SHP77 (cell line): ENCODE results near the gene WWC2.
"Not testable (repeated sequence)": the region's sequence is repeated elsewhere in the genome, so short reads cannot be mapped to it uniquely, and the experiment has no call there.

Experiments used
- DNase-seq, 2 experiments: peaks; one replicate each; lab custom pipeline; 2025; lab: John Stamatoyannopoulos, UW

Gene WWC2

GRCh38 chr4:183299464-183299863 lies 200.4 kb downstream of the WWC2 start:
- DNase-seq, result no peak

GRCh38 chr4:183300070-183300469 lies 201.0 kb downstream of the WWC2 start:
- DNase-seq, result no peak

GRCh38 chr4:183300655-183301054 lies 201.6 kb downstream of the WWC2 start:
- DNase-seq, result no peak

- no peak for DNase-seq
These were observed 204.2 kb downstream of the WWC2 start for GRCh38 chr4:183303301-183303700.

GRCh38 chr4:183304067-183304466 lies 205.0 kb downstream of the WWC2 start:
- DNase-seq, result no peak

GRCh38 chr4:183304538-183304937 lies 205.5 kb downstream of the WWC2 start:
- DNase-seq, result no peak

GRCh38 chr4:183306811-183307210 lies 207.8 kb downstream of the WWC2 start:
- no peak for DNase-seq

- no peak for DNase-seq
These were observed 213.8 kb downstream of the WWC2 start for GRCh38 chr4:183312841-183313240.

GRCh38 chr4:183314336-183314735 lies 215.3 kb downstream of the WWC2 start:
- DNase-seq, result no peak

GRCh38 chr4:183314806-183315205 lies 215.7 kb downstream of the WWC2 start:
- no peak for DNase-seq

GRCh38 chr4:183318656-183319055 lies 219.6 kb downstream of the WWC2 start:
- no peak for DNase-seq

- DNase-seq, result no peak
These were observed 221.4 kb downstream of the WWC2 start, which contains the start of gene CLDN22 for GRCh38 chr4:183320211-183321059. CLDN22 (minus strand) TSS chr4:183320276; CDS start chr4:183320218, 58 bp downstream.

GRCh38 chr4:183321079-183321478 lies 222.0 kb downstream of the WWC2 start:
- no peak for DNase-seq

- no peak for DNase-seq
These were observed 222.5 kb downstream of the WWC2 start for GRCh38 chr4:183321516-183321915.

GRCh38 chr4:183322326-183322725 lies 223.3 kb downstream of the WWC2 start, which contains the start of gene CLDN24:
CLDN24 (minus strand) TSS chr4:183322426; CDS start chr4:183322426, 0 bp downstream.
- DNase-seq, result no peak

- no peak for DNase-seq
These were observed 224.2 kb downstream of the WWC2 start for GRCh38 chr4:183323295-183323694.

GRCh38 chr4:183324056-183324455 lies 225.0 kb downstream of the WWC2 start:
- DNase-seq, result not testable (repeated sequence)

GRCh38 chr4:183324619-183325018 lies 225.6 kb downstream of the WWC2 start:
- DNase-seq, result no peak

GRCh38 chr4:183326387-183326786 lies 227.3 kb downstream of the WWC2 start:
- not testable (repeated sequence) for DNase-seq

- DNase-seq, result no peak
These were observed 227.8 kb downstream of the WWC2 start for GRCh38 chr4:183326853-183327252.

- DNase-seq, result no peak
These were observed 228.8 kb downstream of the WWC2 start for GRCh38 chr4:183327827-183328226.

- DNase-seq, result no peak
These were observed 229.8 kb downstream of the WWC2 start for GRCh38 chr4:183328832-183329231.

GRCh38 chr4:183329244-183329643 lies 230.2 kb downstream of the WWC2 start:
- DNase-seq, result no peak
